Choroid plexus epithelial cell (primary cell): ENCODE results near the gene NSFL1C.
A peak's percentile ranks its signal among the peaks of the same experiment; 100 is the strongest.

ENCODE experiments used
- DNase-seq: peaks from one replicate; pipeline ENCODE4 v3.0.0-alpha.2; 2010; ENCODE audit warnings: low read depth
- H3K4me3 ChIP-seq: 2 replicates; pipeline ENCODE4 v1.5.1; 2011; ENCODE audit warnings: low read depth, mild to moderate bottlenecking, control low read depth, low read length, moderate library complexity
- CTCF ChIP-seq: conservative IDR thresholded peaks from 2 replicates; pipeline ENCODE4 v1.5.1; 2011; ENCODE audit warnings: low read depth, mild to moderate bottlenecking, control low read depth, inconsistent platforms, low read length, moderate library complexity

NSFL1C gene

GRCh38 chr20:1484438-1485116 is 17.9 kb upstream of the NSFL1C start:
- TF ChIP-seq CTCF: no peak
- H3K4me3 ChIP-seq: no peak overlapping the region
- no peak for DNase-seq

GRCh38 chr20:1479831-1480595 is 13.4 kb upstream of the NSFL1C start:
- TF ChIP-seq CTCF: no peak
- DNase-seq: no peak
- H3K4me3 ChIP-seq: no peak overlapping the region

- peak; percentile 44 for DNase-seq
These were observed 11.9 kb upstream of the NSFL1C start for GRCh38 chr20:1478566-1478965.

GRCh38 chr20:1477896-1478490 is 11.3 kb upstream of the NSFL1C start:
- TF ChIP-seq CTCF: no peak
- no peak for DNase-seq
- no peak overlapping the region for H3K4me3 ChIP-seq

More at GRCh38 chr20:1478566-1478965, 11.9 kb upstream of the NSFL1C start:
- TF ChIP-seq CTCF: no peak
- no peak overlapping the region for H3K4me3 ChIP-seq

GRCh38 chr20:1474817-1475603 is 8.4 kb upstream of the NSFL1C start:
- H3K4me3 ChIP-seq: no peak overlapping the region
- DNase-seq: no peak
- peak; percentile 15 for TF ChIP-seq CTCF

- H3K4me3 ChIP-seq: no peak overlapping the region
- no peak for TF ChIP-seq CTCF
- no peak for DNase-seq
These were observed 7.7 kb upstream of the NSFL1C start for GRCh38 chr20:1474325-1474724.
